Measurements from ENCODE around the gene COL1A2.

The COL1A2 gene

GRCh38 chr7:94412762-94413322 is 18.1 kb downstream of the COL1A2 start:
- DNase-seq = no peak

GRCh38 chr7:94414481-94414880 is 19.8 kb downstream of the COL1A2 start:
- no peak for DNase-seq

- DNase-seq = no peak
These were observed 20.3 kb downstream of the COL1A2 start for GRCh38 chr7:94414980-94415379.

GRCh38 chr7:94417306-94417705 is 22.6 kb downstream of the COL1A2 start:
- no peak for DNase-seq

- DNase-seq = no peak
These were observed 23.2 kb downstream of the COL1A2 start for GRCh38 chr7:94417901-94418300.

GRCh38 chr7:94418851-94419250 is 24.2 kb downstream of the COL1A2 start:
- no peak for DNase-seq

GRCh38 chr7:94420328-94420727 is 25.6 kb downstream of the COL1A2 start:
- DNase-seq = no peak

GRCh38 chr7:94421681-94422080 is 27.0 kb downstream of the COL1A2 start:
- DNase-seq = no peak

- DNase-seq = no peak
These were observed 27.4 kb downstream of the COL1A2 start for GRCh38 chr7:94422136-94422535.

- DNase-seq = no peak
These were observed 28.2 kb downstream of the COL1A2 start for GRCh38 chr7:94422827-94423460.

- no peak for DNase-seq
These were observed 29.4 kb downstream of the COL1A2 start for GRCh38 chr7:94423863-94424735.

GRCh38 chr7:94425546-94425945 is 30.9 kb downstream of the COL1A2 start:
- DNase-seq = no peak

GRCh38 chr7:94426980-94427875 is 32.5 kb downstream of the COL1A2 start:
- DNase-seq = no peak

GRCh38 chr7:94429153-94429552 is 34.5 kb downstream of the COL1A2 start:
- no peak for DNase-seq

- no peak for DNase-seq
These were observed 36.5 kb downstream of the COL1A2 start for GRCh38 chr7:94431176-94431575.

GRCh38 chr7:94431619-94432280 is 37.1 kb downstream of the COL1A2 start:
- DNase-seq = no peak

GRCh38 chr7:94432281-94432670 is 37.6 kb downstream of the COL1A2 start:
- DNase-seq = no peak

- DNase-seq = no peak
These were observed 38.1 kb downstream of the COL1A2 start for GRCh38 chr7:94432817-94433216.

- DNase-seq = no peak
These were observed 38.5 kb downstream of the COL1A2 start for GRCh38 chr7:94433224-94433623.

GRCh38 chr7:94434042-94434441 is 39.3 kb downstream of the COL1A2 start:
- no peak for DNase-seq

- DNase-seq = peak; percentile 34
These were observed 41.4 kb downstream of the COL1A2 start for GRCh38 chr7:94436018-94436604.

- DNase-seq = no peak
These were observed 42.0 kb downstream of the COL1A2 start for GRCh38 chr7:94436700-94437099.
